HG03439 (cell line): ENCODE results near the gene ERRFI1.

Experiments
- ATAC-seq: cut with Tn5 transposase; IDR thresholded peaks from one replicate; pipeline ENCODE4 v1.9.1; 2021; ENCODE audit warnings: mild to moderate bottlenecking, moderate library complexity; ENCODE audit not compliant: unreplicated experiment

The ERRFI1 gene

GRCh38 chr1:8006037-8006963 is 19.8 kb downstream of the ERRFI1 start:
- no peak for ATAC-seq

GRCh38 chr1:8004803-8005573 is 21.1 kb downstream of the ERRFI1 start:
- no peak for ATAC-seq

- no peak for ATAC-seq
Measured at GRCh38 chr1:8004113-8004802, 21.9 kb downstream of the ERRFI1 start.

- no peak for ATAC-seq
Measured at GRCh38 chr1:8003438-8004112, 22.5 kb downstream of the ERRFI1 start.

- ATAC-seq: no peak
Measured at GRCh38 chr1:8002921-8003320, 23.2 kb downstream of the ERRFI1 start.

GRCh38 chr1:8002329-8002910 is 23.7 kb downstream of the ERRFI1 start:
- ATAC-seq: no peak

- ATAC-seq: no peak
Measured at GRCh38 chr1:7995437-7995836, 30.7 kb downstream of the ERRFI1 start.

GRCh38 chr1:7994827-7995226 is 31.3 kb downstream of the ERRFI1 start:
- no peak for ATAC-seq

- ATAC-seq: peak; percentile 84
Measured at GRCh38 chr1:7993593-7994479, 32.3 kb downstream of the ERRFI1 start.

- ATAC-seq: no peak
Measured at GRCh38 chr1:7992885-7993284, 33.2 kb downstream of the ERRFI1 start.

- no peak for ATAC-seq
Measured at GRCh38 chr1:7991504-7992440, 34.3 kb downstream of the ERRFI1 start.

- ATAC-seq: no peak
Measured at GRCh38 chr1:7989762-7990428, 36.2 kb downstream of the ERRFI1 start.

GRCh38 chr1:7988576-7988975 is 37.5 kb downstream of the ERRFI1 start:
- no peak for ATAC-seq

- ATAC-seq: no peak
Measured at GRCh38 chr1:7987528-7987927, 38.6 kb downstream of the ERRFI1 start.

GRCh38 chr1:7985851-7986612 is 40.1 kb downstream of the ERRFI1 start:
- no peak for ATAC-seq

GRCh38 chr1:7984811-7985210 is 41.3 kb downstream of the ERRFI1 start:
- ATAC-seq: no peak
